GM12875 (cell line): Measurements from ENCODE around the gene LIN7B.

Source experiments
- H3K4me3 ChIP-seq: one replicate; pipeline ENCODE4 v1.5.1; 2011; ENCODE audit warnings: low read depth, low read length, control low read depth
- CTCF ChIP-seq: IDR thresholded peaks from 2 replicates; pipeline ENCODE4 v1.5.1; 2011; ENCODE audit warnings: low read depth, mild to moderate bottlenecking, control low read depth, inconsistent platforms, low read length, moderate library complexity, borderline replicate concordance; ENCODE audit not compliant: insufficient read depth

Gene LIN7B

GRCh38 chr19:49165865-49166301, 51.7 kb downstream of the LIN7B start:
- H3K4me3 ChIP-seq = no peak overlapping the region

GRCh38 chr19:49167857-49168409, 53.8 kb downstream of the LIN7B start:
- H3K4me3 ChIP-seq = no peak overlapping the region
- no peak for TF ChIP-seq CTCF

More at GRCh38 chr19:49165865-49166301, 51.7 kb downstream of the LIN7B start:
- no peak for TF ChIP-seq CTCF
